ENCODE results near the gene C5.
A peak's percentile ranks its signal among the peaks of the same experiment; 100 is the strongest.

The C5 gene

GRCh38 chr9:120941046-120941770 lies 108.9 kb downstream of the C5 start:
- TF ChIP-seq CTCF (conservative IDR thresholded peaks at IDR 0.05; ENCODE audit: low read depth, low read length) = no peak
- no peak overlapping the region for H3K4me3 ChIP-seq (IDR thresholded peaks at IDR 0.05; ENCODE audit: insufficient read depth, low read depth, low read length)
- H3K27ac ChIP-seq = no peak overlapping the region
- H4K20me1 ChIP-seq (ENCODE audit: insufficient read depth) = no peaks in the 10 kb centered on the region
- H3K4me1 ChIP-seq (ENCODE audit: low read depth, poor library complexity, severe bottlenecking) = peaks cover 16% of the 10 kb centered on the region
- H3K9ac ChIP-seq = no peak overlapping the region
- H3K4me2 ChIP-seq = no peak overlapping the region
- no peaks in the 10 kb centered on the region for H3K79me2 ChIP-seq (ENCODE audit: insufficient read depth, low read depth)
- no peaks in the 10 kb centered on the region for H3K36me3 ChIP-seq (ENCODE audit: insufficient read depth)
- no peak overlapping the region for H2AFZ ChIP-seq (ENCODE audit: low read depth)
- H3K27me3 ChIP-seq (ENCODE audit: insufficient read depth, low read depth) = no peaks in the 10 kb centered on the region

GRCh38 chr9:120940573-120940972 lies 109.5 kb downstream of the C5 start:
- Histone ChIP-seq H3K36me3 (ENCODE audit: insufficient read depth) (no peaks in the 10 kb centered on the region), H2AFZ (ENCODE audit: low read depth) (no peak overlapping the region), H3K9ac (no peak overlapping the region), H4K20me1 (ENCODE audit: insufficient read depth) (no peaks in the 10 kb centered on the region), H3K4me3 (IDR thresholded peaks at IDR 0.05; ENCODE audit: insufficient read depth, low read depth, low read length) (no peak overlapping the region), H3K4me2 (no peak overlapping the region), H3K4me1 (ENCODE audit: low read depth, poor library complexity, severe bottlenecking) (peaks cover 22% of the 10 kb centered on the region), H3K79me2 (ENCODE audit: insufficient read depth, low read depth) (no peaks in the 10 kb centered on the region), H3K27ac (no peak overlapping the region), H3K27me3 (ENCODE audit: insufficient read depth, low read depth) (no peaks in the 10 kb centered on the region)
- no peak for TF ChIP-seq CTCF (conservative IDR thresholded peaks at IDR 0.05; ENCODE audit: low read depth, low read length)

- Histone ChIP-seq H3K4me2 (no peak overlapping the region), H3K9ac (no peak overlapping the region), H3K27me3 (ENCODE audit: insufficient read depth, low read depth) (no peaks in the 10 kb centered on the region), H2AFZ (ENCODE audit: low read depth) (no peak overlapping the region), H3K4me3 (IDR thresholded peaks at IDR 0.05; ENCODE audit: insufficient read depth, low read depth, low read length) (no peak overlapping the region), H3K79me2 (ENCODE audit: insufficient read depth, low read depth) (no peaks in the 10 kb centered on the region), H3K36me3 (ENCODE audit: insufficient read depth) (no peaks in the 10 kb centered on the region), H3K4me1 (ENCODE audit: low read depth, poor library complexity, severe bottlenecking) (peaks cover 40% of the 10 kb centered on the region), H3K27ac (no peak overlapping the region), H4K20me1 (ENCODE audit: insufficient read depth) (no peaks in the 10 kb centered on the region)
- no peak for TF ChIP-seq CTCF (conservative IDR thresholded peaks at IDR 0.05; ENCODE audit: low read depth, low read length)
Observed at GRCh38 chr9:120938851-120939250, 111.2 kb downstream of the C5 start.

GRCh38 chr9:120937596-120937995 lies 112.5 kb downstream of the C5 start:
- Histone ChIP-seq H3K4me3 (IDR thresholded peaks at IDR 0.05; ENCODE audit: insufficient read depth, low read depth, low read length) (no peak overlapping the region), H3K27me3 (ENCODE audit: insufficient read depth, low read depth) (no peaks in the 10 kb centered on the region), H2AFZ (ENCODE audit: low read depth) (peak overlapping the region; percentile 44; the same call in 1 of the 2 replicates), H3K79me2 (ENCODE audit: insufficient read depth, low read depth) (no peaks in the 10 kb centered on the region), H3K9ac (no peak overlapping the region), H3K36me3 (ENCODE audit: insufficient read depth) (no peaks in the 10 kb centered on the region), H3K4me1 (ENCODE audit: low read depth, poor library complexity, severe bottlenecking) (peaks cover 52% of the 10 kb centered on the region), H3K27ac (peak overlapping the region; percentile 74; the same call in 1 of the 2 replicates), H3K4me2 (no peak overlapping the region), H4K20me1 (ENCODE audit: insufficient read depth) (no peaks in the 10 kb centered on the region)
- TF ChIP-seq CTCF (conservative IDR thresholded peaks at IDR 0.05; ENCODE audit: low read depth, low read length) = no peak

Measured in KMS-11 (cell line).